ENCODE data around the gene BTBD19.
"Not testable (repeated sequence)": the region's sequence is repeated elsewhere in the genome, so short reads cannot be mapped to it uniquely, and the experiment has no call there.

BTBD19 gene

GRCh38 chr1:44808063-44808937 lies at the start of gene BTBD19:
Gene BTBD19, plus strand, starts transcription at chr1:44808523. Its CDS starts 298 bp downstream, at chr1:44808821.
- DNase-seq (ENCODE audit: low read depth in 2 of 2) = no peak

- DNase-seq (ENCODE audit: low read depth in 2 of 2) = no peak
These were observed 49.2 kb upstream of the BTBD19 start for GRCh38 chr1:44759077-44759476.

GRCh38 chr1:44760876-44761275 lies 47.4 kb upstream of the BTBD19 start:
- DNase-seq (ENCODE audit: low read depth in 2 of 2) = no peak

DNA sequence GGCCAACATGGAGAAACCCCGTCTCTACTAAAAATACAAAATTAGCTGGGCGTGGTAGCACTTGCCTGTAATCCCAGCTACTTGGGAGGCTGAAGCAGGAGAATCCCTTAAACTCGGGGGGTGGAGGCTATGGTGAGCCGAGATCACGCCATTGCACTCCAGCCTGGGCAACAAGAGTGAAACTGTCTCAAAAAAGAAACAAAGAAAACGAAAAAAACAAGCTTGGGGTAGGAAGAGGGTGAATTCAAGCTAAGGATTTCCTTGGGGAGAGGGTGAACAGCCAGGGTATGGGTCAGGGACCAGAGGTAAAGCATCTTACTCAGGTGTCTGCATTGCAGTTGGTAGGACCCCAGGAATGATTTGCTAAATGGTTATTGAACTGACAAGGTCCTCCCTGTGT lies 41.9 kb upstream of the BTBD19 start:
- not testable (repeated sequence) for DNase-seq (ENCODE audit: low read depth in 2 of 2)

DNA sequence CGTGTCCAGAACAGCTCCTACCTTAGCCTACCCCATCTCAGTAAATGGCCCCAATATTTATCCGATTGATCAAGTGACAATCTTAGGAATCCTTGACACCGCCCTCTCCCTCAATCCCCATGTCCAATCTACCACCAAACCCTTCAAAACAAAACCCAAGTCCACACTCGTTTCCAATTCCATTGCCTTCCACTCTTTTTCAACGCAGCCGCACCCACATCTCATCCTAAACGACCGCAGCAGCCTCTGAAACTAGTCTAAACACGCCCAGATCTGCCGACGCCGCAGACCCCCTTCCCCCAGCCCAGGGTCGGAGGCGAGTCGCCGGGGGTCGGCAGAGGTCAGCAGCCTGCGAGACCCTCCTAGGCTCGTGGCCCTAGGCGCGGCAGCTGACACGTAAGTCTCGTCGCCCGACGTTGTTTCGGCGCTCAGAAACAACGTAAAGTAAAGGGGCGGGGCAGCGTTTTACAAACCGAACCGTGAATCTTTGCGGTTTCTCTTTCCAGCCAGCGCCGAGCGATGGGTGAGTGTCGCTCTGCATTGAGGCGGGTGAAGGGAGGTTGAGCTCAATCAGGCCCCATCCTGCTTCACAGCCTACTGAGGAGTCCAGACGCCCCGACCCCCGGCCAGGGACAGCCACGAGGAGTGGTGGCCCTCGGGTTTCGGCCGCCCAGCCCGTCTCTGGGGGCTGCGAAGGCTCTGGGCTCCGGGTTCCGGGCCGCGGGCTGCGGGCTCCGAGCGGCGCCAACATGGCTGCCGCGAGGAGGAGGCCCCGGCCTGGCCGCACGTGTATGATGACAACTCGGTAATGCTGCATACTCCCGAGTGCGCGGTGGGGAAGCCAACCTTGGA lies 33.0 kb upstream of the BTBD19 start, which contains the start of gene RPS8:
Gene RPS8, plus strand, starts transcription at position 463 of the 852 bp plus-strand sequence. Its CDS starts 57 bp downstream, at position 520.
- peak; percentile 72 to 78 for DNase-seq (ENCODE audit: low read depth in 2 of 2)

GRCh38 chr1:44775930-44776729 lies 32.2 kb upstream of the BTBD19 start:
- no peak for DNase-seq (ENCODE audit: low read depth in 2 of 2)

DNA sequence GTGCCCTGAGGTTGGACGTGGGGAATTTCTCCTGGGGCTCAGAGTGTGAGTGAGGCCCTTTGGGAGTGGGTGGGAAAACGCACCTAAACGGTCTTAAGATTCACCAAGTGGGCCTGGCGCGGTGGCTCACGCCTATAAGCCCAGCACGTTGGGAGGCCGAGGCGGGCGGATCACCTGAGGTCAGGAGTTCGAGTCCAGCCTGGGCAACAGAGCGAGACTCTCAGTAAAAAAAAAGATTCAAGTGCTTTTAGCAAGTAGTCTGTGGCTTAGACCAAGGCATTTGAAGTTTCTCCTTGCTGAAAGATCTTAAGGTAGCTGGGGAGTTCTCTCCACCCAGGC lies 31.6 kb upstream of the BTBD19 start:
- no peak for DNase-seq (ENCODE audit: low read depth in 2 of 2)

- DNase-seq (ENCODE audit: low read depth in 2 of 2) = no peak
These were observed 30.8 kb upstream of the BTBD19 start for GRCh38 chr1:44777547-44777946.

- DNase-seq (ENCODE audit: low read depth in 2 of 2) = no peak
These were observed 30.2 kb upstream of the BTBD19 start for GRCh38 chr1:44777969-44778635.

DNA sequence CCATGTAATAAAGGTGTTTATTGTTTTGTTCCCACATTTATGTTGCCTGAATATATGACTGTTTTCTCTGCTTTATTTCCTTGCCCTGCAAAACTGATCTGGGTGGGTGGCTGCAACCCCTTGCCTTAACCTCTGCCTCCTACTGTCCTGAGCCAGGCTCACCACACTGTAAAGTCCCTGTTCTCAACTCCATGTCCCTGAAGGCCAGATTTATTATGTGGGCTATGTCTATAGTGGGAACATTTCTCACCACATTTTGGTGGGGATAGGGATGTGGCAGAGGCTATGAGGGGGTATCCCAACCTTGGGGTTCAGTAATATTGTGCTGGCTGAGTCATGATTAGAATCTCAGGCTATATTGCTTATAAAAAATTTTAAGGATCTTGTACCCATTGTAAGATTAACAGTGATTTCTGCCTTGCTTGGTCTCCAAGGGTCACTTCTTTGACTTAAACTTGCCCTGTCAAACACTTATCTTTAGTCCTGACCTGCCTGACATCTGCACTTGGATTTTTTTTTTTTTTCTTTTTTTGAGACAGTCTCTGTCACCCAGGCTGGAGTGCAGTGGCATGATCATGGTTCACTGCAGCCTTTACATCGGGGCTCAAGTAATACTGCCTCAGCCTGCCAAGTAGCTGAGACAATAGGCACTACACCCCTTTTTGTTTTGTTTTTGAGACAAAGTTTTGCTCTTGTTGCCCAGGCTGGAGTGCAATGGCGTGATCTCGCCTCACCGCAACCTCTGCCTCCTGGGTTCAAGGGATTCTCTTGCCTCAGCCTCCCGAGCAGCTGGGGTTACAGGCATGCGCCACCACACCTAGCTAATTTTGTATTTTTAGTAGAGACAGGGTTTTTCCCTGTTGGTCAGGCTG lies 29.4 kb upstream of the BTBD19 start:
- no peak for DNase-seq (ENCODE audit: low read depth in 2 of 2)

GRCh38 chr1:44780583-44781121 lies 27.7 kb upstream of the BTBD19 start:
- DNase-seq (ENCODE audit: low read depth in 2 of 2) = no peak

DNA sequence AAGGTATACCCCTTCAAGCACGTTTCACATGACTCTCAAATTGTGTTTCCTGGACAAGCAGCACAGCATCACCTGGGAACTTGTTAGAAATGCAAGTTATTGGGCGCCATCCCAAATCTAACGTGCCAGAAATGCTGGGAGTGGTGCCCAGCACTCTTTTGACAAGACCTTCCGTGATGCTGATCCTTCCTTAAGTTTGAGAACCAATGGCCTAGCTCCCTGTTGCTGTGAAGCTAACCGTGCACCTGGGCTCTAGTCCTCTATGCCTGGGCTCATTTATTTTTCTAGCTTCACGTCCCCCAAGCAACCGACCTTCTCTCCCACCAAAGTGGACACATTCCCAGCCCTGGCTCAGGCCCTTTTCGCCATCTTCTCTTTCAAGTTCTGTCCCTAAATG lies 24.6 kb upstream of the BTBD19 start:
- DNase-seq (ENCODE audit: low read depth in 2 of 2) = no peak

- no peak for DNase-seq (ENCODE audit: low read depth in 2 of 2)
These were observed 24.0 kb upstream of the BTBD19 start for GRCh38 chr1:44784094-44785028.

DNA sequence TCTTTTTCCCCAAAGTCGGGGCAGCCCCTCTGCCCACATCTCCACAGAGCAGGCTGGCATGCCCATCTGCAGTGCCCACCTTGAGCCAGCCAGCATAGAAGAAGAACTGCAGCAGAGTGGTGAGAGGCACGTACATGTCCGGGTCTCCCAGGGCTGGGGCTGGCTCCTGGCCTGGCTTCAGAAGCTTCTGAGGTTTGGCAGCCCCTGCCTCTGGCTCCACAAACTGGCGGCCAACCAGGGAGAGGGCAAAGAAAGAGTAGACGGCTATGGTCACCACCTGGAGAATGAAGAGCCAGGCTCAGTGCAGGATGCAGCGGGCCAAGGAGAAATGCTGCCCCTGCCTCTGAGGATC lies 23.3 kb upstream of the BTBD19 start:
- DNase-seq (ENCODE audit: low read depth in 2 of 2) = no peak

DNA sequence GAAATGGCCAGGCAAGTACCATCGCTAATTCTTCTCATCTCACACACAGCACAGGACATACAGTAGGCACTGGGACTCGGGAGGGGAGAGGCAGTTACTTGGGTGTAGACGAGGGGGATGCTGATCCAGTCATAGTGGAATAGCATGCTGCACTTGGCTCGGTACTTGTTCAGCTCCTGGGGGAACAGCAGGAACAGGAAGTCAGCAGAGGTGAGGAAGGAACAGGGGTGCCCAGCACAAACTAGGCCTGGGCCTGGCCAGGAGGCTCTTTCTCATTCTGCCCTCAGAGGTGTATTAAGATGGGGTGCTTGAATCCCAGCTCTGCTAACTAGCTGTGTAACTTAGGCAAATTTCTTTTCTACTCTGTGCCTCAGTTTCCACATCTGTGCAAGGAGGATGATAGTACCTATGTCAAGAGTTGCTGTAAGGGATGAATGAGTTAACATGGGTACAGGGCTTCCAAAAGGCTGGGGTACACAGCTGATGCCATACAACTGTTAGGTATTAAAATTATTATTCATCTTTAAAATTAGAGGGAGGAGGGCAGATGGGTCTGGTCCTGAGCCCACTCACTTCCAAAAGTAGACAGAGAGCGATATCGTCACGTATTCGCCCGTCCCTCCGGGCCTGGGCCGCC lies 22.7 kb upstream of the BTBD19 start:
- no peak for DNase-seq (ENCODE audit: low read depth in 2 of 2)

DNA sequence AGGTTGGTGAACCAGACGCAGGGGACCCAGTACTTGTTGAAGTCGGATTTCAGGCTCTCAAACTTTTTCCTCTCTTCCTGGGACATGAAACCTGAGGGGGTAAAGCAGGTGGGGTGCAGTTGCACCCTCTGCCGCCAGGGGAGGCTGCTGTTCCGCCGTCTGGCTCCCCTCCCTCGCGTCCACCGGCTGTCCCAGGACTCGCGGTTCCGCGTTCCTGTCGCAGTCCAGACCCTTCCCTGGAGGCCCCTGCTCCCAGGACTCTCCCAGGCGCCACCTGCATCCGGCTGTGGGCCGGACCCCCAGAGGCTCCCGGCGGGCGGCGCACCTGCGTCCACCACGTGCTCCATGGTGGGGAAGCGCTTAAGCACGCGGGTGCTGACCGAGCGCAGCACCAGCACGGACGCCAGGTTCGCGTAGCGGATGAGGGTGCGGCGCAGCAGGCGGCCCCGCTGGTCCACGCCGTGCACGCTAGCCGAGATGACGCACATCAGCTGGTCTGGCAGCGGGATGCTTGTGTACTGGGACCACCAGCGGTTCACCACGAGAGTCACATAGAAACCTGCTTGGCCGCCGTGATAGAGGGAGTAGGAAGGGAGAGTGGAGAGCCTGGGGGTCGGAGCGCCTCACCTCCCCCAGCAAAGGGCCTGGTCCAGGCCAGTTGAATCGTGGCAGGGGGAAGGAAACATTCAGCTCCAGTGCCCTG lies 22.0 kb upstream of the BTBD19 start:
- DNase-seq (ENCODE audit: low read depth in 2 of 2) = peak in 1 of 2 donors; percentile 61

GRCh38 chr1:44786841-44787426 lies 21.4 kb upstream of the BTBD19 start:
- no peak for DNase-seq (ENCODE audit: low read depth in 2 of 2)

DNA sequence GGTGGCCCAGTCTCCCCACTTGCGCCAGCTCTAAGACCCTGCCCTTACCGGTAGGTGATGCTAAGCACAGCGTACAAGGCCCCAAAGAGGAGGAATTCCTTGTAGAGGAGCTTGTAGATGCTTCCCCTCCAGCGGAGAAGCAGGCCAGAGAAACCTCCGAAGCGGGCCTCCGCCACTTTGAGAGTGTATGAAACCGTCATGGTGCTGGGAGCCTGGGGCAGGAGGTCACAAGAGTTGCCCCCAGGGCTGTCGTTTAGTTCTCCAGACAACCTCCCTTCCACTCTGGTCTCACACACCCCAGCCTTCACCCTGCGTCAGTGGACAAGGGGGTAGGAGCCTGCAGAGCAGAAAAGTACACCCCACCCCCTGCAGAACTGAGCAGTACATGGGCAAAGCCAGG lies 20.8 kb upstream of the BTBD19 start:
- no peak for DNase-seq (ENCODE audit: low read depth in 2 of 2)

All from stimulated activated CD4-positive, alpha-beta T cell treated with anti-CD3 and anti-CD28 coated beads, Interleukin-1b, Interleukin-23, amount 100 ng/mL, for 1 hour (primary cell).